ENCODE data around the gene PLXNA4. TPM values are rescaled to one million over a fixed set of nuclear protein-coding genes. Genes with fewer than 3 reads are reported as not detected.

PLXNA4 gene
- total and polyA plus RNA-seq, 4 donors, result 0.04 to 1.1 (median 0.41) TPM

- DNase-seq (ENCODE audit: low spot score), result no peak
- H3K27me3 ChIP-seq (ENCODE audit: control insufficient read depth in 4 of 4, insufficient read depth in 4 of 4, low read length in 3 of 4), result peaks cover 0 to 4% (median 0%) of the 10 kb centered on the region in 4 donors
- no peak overlapping the region for H3K27ac ChIP-seq (ENCODE audit: low read depth in 1 of 2, low read length in 2 of 2)
- H3K4me1 ChIP-seq (ENCODE audit: control insufficient read depth in 4 of 4, insufficient read depth in 4 of 4, low read length in 3 of 4), result no peaks in the 10 kb centered on the region
- no peak overlapping the region for H3K9ac ChIP-seq (ENCODE audit: low read depth in 1 of 2, low read length in 2 of 2)
- no peaks in the 10 kb centered on the region for H3K36me3 ChIP-seq (ENCODE audit: control insufficient read depth in 4 of 4, insufficient read depth in 3 of 4, low read depth in 1 of 4, low read length in 3 of 4)
- H3K4me3 ChIP-seq (ENCODE audit: low read depth in 1 of 3, low read length in 3 of 3), result no peak overlapping the region
- no peaks in the 10 kb centered on the region for H3K9me3 ChIP-seq (ENCODE audit: control insufficient read depth in 4 of 4, low read length in 3 of 4)
- WGBS, result 76% methylated on average over 2 of the region's 2 CpGs
- TF ChIP-seq SP1 (IDR thresholded peaks at IDR 0.05) (no peak), RAD21 (IDR thresholded peaks at IDR 0.05) (no peak), MAX (IDR thresholded peaks at IDR 0.05) (no peak), FOXA1 (IDR thresholded peaks at IDR 0.05) (no peak), GABPA (IDR thresholded peaks at IDR 0.05 in 1 of 2, conservative IDR thresholded peaks at IDR 0.05 in 1 of 2) (no peak), YY1 (IDR thresholded peaks at IDR 0.05) (no peak), FOXA2 (IDR thresholded peaks at IDR 0.05) (no peak), REST (IDR thresholded peaks at IDR 0.05) (no peak), ZBTB33 (IDR thresholded peaks at IDR 0.05) (no peak), RXRA (IDR thresholded peaks at IDR 0.05) (no peak), NR2F2 (IDR thresholded peaks at IDR 0.05) (no peak), HNF4G (IDR thresholded peaks at IDR 0.05) (no peak), HNF4A (conservative IDR thresholded peaks at IDR 0.05) (no peak), ATF3 (IDR thresholded peaks at IDR 0.05) (no peak), JUND (IDR thresholded peaks at IDR 0.05) (no peak), CTCF (IDR thresholded peaks at IDR 0.05; ENCODE audit: low read depth, low read length, missing input control) (no peak)
These were observed 264.5 kb downstream of the PLXNA4 start for GRCh38 chr7:132311733-132312132.
